HepG2 (cell line): ENCODE results near the gene DQX1. TPM values are rescaled to one million over a fixed set of nuclear protein-coding genes. Genes with fewer than 3 reads are reported as not detected.
A peak's percentile ranks its signal among the peaks of the same experiment; 100 is the strongest.

Experiments used
- ATRX ChIP-seq: sonication (generic); formaldehyde crosslinking; IDR thresholded peaks from 2 replicates; pipeline ENCODE4 v1.4.0; 2020; ENCODE audit warnings: missing genetic modification reagents, borderline replicate concordance
- EHMT2 ChIP-seq: fragments of 200-600 bp; sonication (generic); IDR thresholded peaks from 2 replicates; pipeline ENCODE4 v1.7.0; 2017; ENCODE audit warnings: antibody characterized with exemption, low read depth, low read length, borderline replicate concordance
- FOXP1 ChIP-seq, 2 experiments: fragments of 450-650 bp in 1 of 2; IDR thresholded peaks; 2 replicates each; pipeline ENCODE4 v1.6.1; 2017 to 2018; ENCODE audit warnings: antibody characterized with exemption in 1 of 2
- NRL ChIP-seq: sonication (generic); formaldehyde crosslinking; IDR thresholded peaks from 2 replicates; pipeline ENCODE4 v1.5.0; 2020; ENCODE audit warnings: missing genetic modification reagents, mild to moderate bottlenecking, moderate library complexity, borderline replicate concordance
- POLR2A ChIP-seq, 2 experiments: IDR thresholded peaks; 2 replicates each; pipeline ENCODE4 v1.6.1; 2011; ENCODE audit warnings: low read depth in 2 of 2, low read length in 2 of 2, mild to moderate bottlenecking in 1 of 2, moderate library complexity in 1 of 2; ENCODE audit not compliant: insufficient read depth in 1 of 2
- PRDM15 ChIP-seq: sonication (generic); formaldehyde crosslinking; IDR thresholded peaks from 2 replicates; pipeline ENCODE4 v1.4.0; 2020; ENCODE audit warnings: missing genetic modification reagents
- SMAD1 ChIP-seq: sonication (generic); formaldehyde crosslinking; IDR thresholded peaks from 2 replicates; pipeline ENCODE4 v1.4.0; 2020; ENCODE audit warnings: missing genetic modification reagents, low read depth, mild to moderate bottlenecking, borderline replicate concordance
- SYNCRIP ChIP-seq: fragments of 200-400 bp; formaldehyde crosslinking; IDR thresholded peaks from 2 replicates; pipeline ENCODE4 v1.6.1; 2018; ENCODE audit warnings: mild to moderate bottlenecking, low read depth, low read length; ENCODE audit not compliant: insufficient read depth
- ZBTB39 ChIP-seq: sonication (generic); formaldehyde crosslinking; IDR thresholded peaks from 2 replicates; pipeline ENCODE4 v1.5.0; 2020; ENCODE audit warnings: missing genetic modification reagents
- ZNF264 ChIP-seq: sonication (generic); formaldehyde crosslinking; IDR thresholded peaks from 2 replicates; pipeline ENCODE4 v1.4.0; 2020; ENCODE audit warnings: missing genetic modification reagents
- ZNF451 ChIP-seq: sonication (generic); formaldehyde crosslinking; IDR thresholded peaks from 2 replicates; pipeline ENCODE4 v1.5.0; 2020; ENCODE audit warnings: mild to moderate bottlenecking, missing genetic modification reagents
- ZNF619 ChIP-seq: sonication (generic); formaldehyde crosslinking; IDR thresholded peaks from 2 replicates; pipeline ENCODE4 v1.4.0; 2020; ENCODE audit warnings: mild to moderate bottlenecking, missing genetic modification reagents
- polyA plus RNA-seq, 8 experiments: library from polyadenylated mRNA; depleted of rRNA in 3 of 8; stranded (reverse) in 7 of 8; unstranded in 1 of 8; fragments of >200 nt; fragmentation: Illumina TruSeq in 4 of 8; extraction: Trizol in 4 of 8; gene quantifications; 2 replicates each; pipeline versions ENCODE4 v1.2.1 to v1.2.3, GENCODE V29; 2011 to 2016; ENCODE audit warnings: low read depth in 4 of 8, missing spikeins in 1 of 8, mixed read lengths in 1 of 8; ENCODE audit not compliant: insufficient read depth in 1 of 8
- total RNA-seq, 5 experiments: library from RNA; depleted of rRNA; stranded (reverse); fragments of >200 nt; fragmentation: Illumina TruSeq; extraction: Trizol; gene quantifications; 2 replicates each; pipeline ENCODE4 v1.2.3, GENCODE V29; 2016; ENCODE audit warnings: low read depth in 1 of 5
- TF ChIP-seq, protein P1 (sequence below): sonication (generic); formaldehyde crosslinking; IDR thresholded peaks from 2 replicates; pipeline ENCODE4 v1.4.0; 2020; ENCODE audit warnings: low read depth, missing genetic modification reagents

Gene DQX1
- total and polyA plus RNA-seq, 2 of the 13 experiments (the other 11 are each of a cell fraction or from before 2014, with no cell fraction given), result 27.6 to 89.8 TPM

DNA sequence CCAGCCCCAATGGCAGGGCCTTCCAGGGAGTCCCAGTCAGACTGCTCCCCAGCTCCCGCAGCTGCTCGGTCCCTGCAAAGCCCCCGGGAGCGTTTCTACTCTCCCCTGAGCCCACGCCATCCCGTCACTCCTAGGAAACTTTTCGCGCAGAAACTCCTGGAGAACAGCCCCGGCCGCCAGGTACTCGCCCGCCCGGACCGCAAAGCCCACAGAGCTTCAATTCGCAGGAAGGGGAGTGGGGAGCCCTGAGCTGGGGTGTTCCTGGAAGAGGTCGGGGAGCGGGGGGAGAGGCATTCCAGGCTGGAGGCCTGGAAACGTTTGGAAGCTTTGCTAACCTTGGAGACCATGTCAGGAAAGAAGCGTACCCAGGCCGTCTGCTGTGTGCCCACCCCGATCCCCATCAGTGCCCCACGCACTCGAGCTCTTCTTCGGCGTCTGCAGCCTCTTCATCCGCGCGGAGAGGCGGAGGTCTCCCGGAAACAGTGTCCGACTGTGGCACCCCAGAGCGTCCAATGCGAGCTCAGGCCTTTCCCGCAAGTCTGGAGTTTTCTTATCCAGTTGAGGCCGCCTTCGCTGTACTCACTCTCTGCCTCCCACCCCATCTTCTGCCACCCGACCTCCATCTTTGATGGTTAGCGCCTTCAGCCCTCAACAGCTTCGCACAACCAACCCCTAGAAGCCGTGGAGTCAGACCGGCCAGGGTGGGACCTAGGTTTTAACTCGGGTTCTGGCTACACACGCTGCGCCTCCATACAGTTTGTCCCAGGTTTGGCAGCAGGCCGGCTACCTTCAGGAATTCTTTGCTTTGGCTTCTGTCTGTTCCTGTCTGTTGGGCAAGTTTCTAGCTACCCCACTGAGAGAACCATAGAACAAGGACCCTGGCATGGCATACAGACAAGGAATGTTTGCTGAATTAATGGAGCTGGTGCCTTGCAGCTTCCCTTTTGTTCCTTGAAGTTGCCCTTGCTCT lies 22.2 kb downstream of the DQX1 start (continued):
- TF ChIP-seq FOXP1 (IDR thresholded peaks at IDR 0.05), result no peak
- no peak for TF ChIP-seq FOXP1 (CRISPR knock-in tag; IDR thresholded peaks at IDR 0.05)
- no peak for TF ChIP-seq ZNF451 (CRISPR knock-in tag)
- no peak for TF ChIP-seq PRDM15 (CRISPR knock-in tag)
- 0 out of 2 replicates have a peak, but pooled peaks have one; percentile 8 for TF ChIP-seq ZNF264 (CRISPR knock-in tag)
- TF ChIP-seq POLR2A (IDR thresholded peaks at IDR 0.05; ENCODE audit: insufficient read depth in 1 of 2, low read depth in 2 of 2, low read length in 2 of 2), result peak in 1 of 2 experiments; percentile 43; a peak in 1 of 4 replicates
- TF ChIP-seq EHMT2, result no peak
- TF ChIP-seq ZNF619 (CRISPR knock-in tag), result no peak
- no peak for TF ChIP-seq ZBTB39
- TF ChIP-seq ATRX, result no peak
- TF ChIP-seq, protein P1, sequence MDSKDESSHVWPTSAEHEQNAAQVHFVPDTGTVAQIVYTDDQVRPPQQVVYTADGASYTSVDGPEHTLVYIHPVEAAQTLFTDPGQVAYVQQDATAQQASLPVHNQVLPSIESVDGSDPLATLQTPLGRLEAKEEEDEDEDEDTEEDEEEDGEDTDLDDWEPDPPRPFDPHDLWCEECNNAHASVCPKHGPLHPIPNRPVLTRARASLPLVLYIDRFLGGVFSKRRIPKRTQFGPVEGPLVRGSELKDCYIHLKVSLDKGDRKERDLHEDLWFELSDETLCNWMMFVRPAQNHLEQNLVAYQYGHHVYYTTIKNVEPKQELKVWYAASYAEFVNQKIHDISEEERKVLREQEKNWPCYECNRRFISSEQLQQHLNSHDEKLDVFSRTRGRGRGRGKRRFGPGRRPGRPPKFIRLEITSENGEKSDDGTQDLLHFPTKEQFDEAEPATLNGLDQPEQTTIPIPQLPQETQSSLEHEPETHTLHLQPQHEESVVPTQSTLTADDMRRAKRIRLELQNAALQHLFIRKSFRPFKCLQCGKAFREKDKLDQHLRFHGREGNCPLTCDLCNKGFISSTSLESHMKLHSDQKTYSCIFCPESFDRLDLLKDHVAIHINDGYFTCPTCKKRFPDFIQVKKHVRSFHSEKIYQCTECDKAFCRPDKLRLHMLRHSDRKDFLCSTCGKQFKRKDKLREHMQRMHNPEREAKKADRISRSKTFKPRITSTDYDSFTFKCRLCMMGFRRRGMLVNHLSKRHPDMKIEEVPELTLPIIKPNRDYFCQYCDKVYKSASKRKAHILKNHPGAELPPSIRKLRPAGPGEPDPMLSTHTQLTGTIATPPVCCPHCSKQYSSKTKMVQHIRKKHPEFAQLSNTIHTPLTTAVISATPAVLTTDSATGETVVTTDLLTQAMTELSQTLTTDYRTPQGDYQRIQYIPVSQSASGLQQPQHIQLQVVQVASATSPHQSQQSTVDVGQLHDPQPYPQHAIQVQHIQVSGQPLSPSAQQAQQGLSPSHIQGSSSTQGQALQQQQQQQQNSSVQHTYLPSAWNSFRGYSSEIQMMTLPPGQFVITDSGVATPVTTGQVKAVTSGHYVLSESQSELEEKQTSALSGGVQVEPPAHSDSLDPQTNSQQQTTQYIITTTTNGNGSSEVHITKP (CRISPR knock-in tag), result no peak
- TF ChIP-seq SMAD1 (CRISPR knock-in tag), result no peak
- TF ChIP-seq SYNCRIP, result no peak
- TF ChIP-seq NRL (CRISPR knock-in tag), result no peak
